Left forelimb (tissue), 1 donor: ENCODE measurements around the gene GLI3.

Experiments used
- DNase-seq: peaks from one replicate; pipeline ENCODE4 v3.0.0-alpha.2; 2018; ENCODE audit warnings: low spot score

The GLI3 gene

DNA sequence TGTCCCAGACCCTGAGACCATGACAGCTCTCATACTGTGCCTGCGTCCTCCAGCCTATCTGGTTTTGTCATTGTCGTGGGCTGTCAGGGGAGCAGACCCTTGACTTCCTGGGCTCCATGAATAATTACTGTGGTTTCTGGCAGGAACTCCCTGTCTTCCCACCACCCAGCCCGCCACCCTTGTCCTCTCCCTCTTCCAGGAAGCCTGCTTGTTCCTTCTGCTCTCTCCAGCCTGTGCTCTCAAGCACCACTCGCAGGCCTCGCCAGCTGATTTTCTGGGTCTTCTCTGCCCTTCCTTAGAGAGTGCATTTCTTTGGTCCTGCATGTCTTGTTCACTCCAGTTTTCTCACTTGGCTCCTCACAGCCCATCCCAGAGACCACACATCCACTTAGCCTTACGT lies 309.6 kb downstream of the GLI3 start:
- no peak for DNase-seq

DNA sequence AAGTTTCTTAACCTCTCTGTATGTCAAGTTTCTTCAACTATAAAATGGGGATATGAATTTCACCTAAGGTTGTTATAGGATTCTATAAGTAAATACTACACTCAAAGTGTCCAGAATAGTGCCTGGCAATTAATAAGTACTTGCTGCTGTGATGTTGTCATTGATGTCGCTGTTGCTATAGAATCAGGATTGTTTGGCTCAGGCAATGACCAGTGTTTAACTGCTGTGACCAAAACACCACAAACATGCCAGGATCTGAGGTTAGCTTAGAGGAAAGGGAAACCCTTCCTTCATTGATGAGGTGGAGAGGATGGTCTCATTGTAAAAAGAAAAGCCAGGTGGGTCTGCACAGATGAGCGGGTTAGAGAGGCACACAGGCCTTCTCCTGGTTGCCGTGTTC lies 311.1 kb downstream of the GLI3 start:
- no peak for DNase-seq

DNA sequence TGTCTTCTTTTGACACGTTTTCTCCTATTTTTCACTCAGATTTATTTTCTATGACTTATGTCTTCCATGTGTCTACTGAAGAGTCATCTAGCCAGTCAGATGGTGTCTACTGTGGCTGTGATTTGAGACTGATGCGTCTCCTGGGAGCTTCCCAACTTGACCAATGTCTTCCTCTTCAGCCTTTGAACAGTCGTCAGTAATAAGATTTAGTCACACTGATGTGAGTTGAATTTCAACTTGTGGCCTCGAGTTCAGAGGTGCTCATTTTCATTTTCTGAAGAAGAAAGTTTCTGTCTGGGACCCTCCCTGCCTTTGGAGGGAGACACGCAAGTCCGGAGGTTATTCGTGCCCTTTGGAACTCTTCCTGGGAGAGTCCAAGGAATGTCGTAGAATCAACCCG lies 312.2 kb downstream of the GLI3 start:
- no peak for DNase-seq

DNA sequence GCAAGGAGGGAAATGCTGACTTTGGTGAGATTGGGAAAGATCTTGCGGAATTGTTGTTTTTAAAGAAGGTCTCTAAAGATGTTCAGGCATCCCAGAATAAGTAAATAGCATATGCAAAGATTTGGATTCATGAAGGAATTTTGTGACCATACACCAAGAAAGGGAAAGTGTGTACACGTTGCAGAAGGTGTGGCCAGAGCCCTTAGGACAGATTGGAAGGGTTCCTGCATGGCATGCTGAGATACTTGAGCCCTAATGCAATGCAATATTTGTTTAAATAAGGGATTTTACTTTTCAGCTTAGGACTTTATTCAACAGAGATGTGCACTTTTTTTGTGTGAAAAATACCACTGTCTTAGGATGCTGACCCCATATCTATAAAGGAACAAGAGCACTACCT lies 314.6 kb downstream of the GLI3 start:
- DNase-seq, result no peak

DNA sequence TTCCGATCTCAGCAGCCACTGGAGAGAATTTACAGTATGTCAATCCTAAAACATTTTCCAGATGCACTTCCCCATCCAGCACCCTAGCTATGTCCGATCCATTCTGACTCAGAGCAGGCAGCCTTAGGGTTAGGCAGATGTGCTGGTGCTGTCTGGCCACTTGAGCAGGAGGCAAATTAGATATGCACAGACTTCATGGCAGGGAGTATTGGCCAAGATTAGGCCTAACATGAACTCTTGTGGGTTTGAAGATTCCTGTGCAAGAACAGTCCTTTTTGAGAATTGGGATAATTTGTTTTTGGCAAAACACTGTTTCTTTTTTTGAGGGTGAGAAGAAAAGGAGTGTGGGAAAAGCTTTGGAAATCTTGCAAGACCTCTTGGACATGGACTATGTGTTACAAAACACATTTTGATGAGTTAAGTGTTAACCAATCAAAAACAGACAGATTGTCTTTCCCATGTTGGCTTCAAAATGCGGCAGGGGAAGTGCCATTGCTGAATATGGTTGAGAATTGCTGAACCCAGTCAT lies 315.5 kb downstream of the GLI3 start:
- DNase-seq, result no peak

DNA sequence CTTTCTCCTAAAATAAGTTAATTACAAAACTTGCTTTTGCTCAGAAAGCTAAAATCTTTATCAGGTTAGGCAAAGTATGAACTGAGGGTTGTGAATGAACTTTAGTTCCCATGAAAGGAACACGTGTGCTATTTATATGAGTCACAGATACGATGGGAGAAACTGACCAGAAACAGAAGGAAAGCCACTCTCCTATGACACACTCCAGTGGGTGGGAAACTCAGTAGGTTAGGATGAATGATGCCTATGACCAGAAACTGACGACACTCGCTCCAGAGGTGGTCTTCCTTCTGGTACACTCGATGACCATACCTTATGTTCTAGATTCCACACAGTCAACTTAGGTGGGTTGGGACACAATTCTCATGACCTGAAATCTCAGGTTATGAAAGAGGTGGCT lies 318.4 kb downstream of the GLI3 start:
- DNase-seq, result no peak

DNA sequence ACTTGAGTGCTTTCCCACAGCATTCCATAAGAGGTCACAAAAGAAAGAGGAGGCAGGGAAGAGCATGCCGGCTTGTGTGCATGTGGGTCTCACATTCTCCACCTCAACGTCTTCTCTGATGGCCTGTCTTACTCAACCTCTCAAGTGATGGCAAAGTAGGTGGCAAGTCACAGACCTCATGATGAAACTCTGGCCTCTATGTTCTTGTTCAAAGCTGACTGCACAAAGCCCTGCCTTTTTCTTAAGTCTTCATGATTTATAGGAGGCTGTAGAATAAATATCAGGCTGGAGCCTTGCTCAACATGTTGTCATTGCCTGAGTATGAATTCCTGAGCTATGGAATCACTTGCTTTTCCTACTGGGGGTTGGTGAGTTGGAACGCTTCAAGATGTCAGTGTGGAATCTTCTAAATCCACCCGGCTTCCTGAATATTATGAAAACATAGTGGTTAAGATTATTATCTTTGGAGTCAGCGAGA lies 320.5 kb downstream of the GLI3 start:
- DNase-seq, result no peak

DNA sequence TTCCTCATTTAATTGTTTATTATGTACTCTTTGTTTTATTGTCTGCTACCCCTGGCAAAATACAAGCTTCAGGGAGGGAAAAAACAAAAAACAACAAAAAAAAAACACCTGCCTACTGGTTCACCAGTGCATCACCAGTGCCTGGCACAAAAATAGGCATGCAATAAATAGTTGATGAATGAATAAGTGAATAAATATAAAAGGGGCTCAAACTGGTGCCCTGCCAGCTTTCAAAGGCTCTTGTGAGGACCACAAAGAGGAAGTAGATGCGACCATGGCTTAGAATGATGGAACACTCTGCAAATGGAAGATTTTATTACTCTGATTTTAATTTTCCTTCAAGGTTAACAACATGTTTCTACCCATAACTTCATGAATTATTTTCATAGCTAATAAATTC lies 321.1 kb downstream of the GLI3 start:
- DNase-seq, result no peak

DNA sequence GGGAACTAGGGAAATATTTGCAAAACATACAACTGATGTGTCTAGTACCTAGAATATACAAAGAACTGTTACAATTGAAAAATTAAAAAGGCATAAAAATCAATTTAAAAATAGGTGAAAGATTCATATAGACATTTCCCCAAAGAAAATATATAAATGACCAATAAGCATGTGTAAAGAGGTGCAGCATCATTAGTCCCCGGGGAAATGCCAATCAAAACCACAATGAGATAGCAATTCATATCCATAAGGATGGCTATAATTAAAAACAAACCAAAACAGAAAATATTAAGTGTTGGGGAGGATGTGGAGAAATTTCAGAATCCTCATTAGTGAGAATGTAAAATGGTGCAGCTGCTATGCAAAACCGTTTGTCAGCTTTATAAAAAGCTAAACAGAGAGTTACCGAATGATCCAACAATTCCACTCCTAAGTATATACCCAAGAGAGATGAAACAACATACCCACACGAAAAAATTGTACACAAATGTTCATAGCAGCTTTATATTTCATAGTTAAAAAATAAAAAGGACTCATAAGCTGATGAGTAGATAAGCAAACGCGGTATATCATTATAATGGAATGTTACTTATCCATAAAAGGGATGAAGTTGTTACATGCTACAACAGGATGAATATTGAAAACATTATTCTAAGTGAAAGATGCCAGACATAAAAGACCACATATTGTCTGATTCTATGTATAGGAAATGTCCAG lies 324.0 kb downstream of the GLI3 start:
- no peak for DNase-seq

DNA sequence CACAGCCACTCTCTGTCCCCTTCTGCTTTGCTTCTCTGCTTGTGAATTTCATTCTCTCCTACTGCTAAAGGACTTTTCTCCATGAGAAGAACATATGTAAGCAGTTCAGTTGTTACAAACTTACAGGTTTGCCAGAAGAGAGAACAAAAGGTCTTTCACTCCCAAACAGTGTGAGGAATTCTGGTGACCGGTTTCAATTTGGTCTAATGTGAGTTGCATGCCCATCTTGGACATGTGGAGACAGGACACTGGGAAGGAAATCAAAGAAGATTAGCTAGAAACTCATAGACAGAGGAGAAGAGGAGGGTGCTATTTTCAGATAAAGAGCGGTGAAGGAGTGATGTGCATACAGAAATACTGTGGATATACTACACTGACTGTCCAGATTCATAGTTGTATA lies 324.6 kb downstream of the GLI3 start:
- no peak for DNase-seq

DNA sequence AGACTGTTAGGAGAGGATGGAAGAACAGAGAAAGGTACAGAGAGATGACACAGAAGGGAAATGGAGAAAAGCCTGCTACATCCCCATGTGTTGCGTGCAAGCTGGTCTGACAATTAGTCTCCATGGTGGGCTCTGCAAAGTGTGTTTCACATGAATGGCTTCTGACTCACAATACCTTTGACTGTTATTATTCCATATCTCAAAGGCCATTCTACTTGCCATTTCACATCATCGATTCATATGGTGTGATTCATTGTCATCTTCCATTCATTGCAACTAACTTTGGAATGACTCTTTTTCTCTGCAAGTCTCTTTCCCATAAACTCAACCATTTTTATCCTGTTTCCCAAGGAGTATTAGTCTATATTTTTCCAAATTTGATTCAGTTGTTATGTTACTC lies 325.2 kb downstream of the GLI3 start:
- DNase-seq, result no peak
